HepG2 (cell line): ENCODE data around the gene BOLL. TPM values are rescaled to one million over a fixed set of nuclear protein-coding genes. Genes with fewer than 3 reads are reported as not detected.

Experiments used
- CHD4 ChIP-seq: fragments of 200-600 bp; sonication (generic); IDR thresholded peaks from 2 replicates; pipeline ENCODE4 v1.7.0; 2017; ENCODE audit warnings: mild to moderate bottlenecking, low read length, borderline replicate concordance
- EP300 ChIP-seq, 3 experiments: sonication (generic) in 1 of 3; formaldehyde crosslinking in 1 of 3; IDR thresholded peaks; 2 replicates each; pipeline versions ENCODE4 v1.5.1 to v1.6.1; 2011 to 2020; ENCODE audit warnings: low read depth in 2 of 3, low read length in 2 of 3, borderline replicate concordance in 1 of 3, improper control_type of control experiment in 1 of 3, mild to moderate bottlenecking in 1 of 3, missing genetic modification reagents in 1 of 3, moderate library complexity in 1 of 3
- HMG20A ChIP-seq: IDR thresholded peaks from 2 replicates; pipeline ENCODE4 v1.6.1; 2016; ENCODE audit warnings: borderline replicate concordance
- IRF2 ChIP-seq: IDR thresholded peaks from 2 replicates; pipeline ENCODE4 v1.6.1; 2018; ENCODE audit warnings: missing genetic modification reagents, missing compliant biosample characterization
- MAFK ChIP-seq, 2 experiments: IDR thresholded peaks in 1 of 2; conservative IDR thresholded peaks in 1 of 2; 2 replicates each; pipeline ENCODE4 v1.6.1; 2011; ENCODE audit warnings: improper control_type of control experiment in 2 of 2, low read length in 2 of 2
- SALL2 ChIP-seq: sonication (generic); formaldehyde crosslinking; IDR thresholded peaks from 2 replicates; pipeline ENCODE4 v1.8.1; 2023; ENCODE audit warnings: mild to moderate bottlenecking, missing genetic modification reagents, inconsistent platforms
- ZNF20 ChIP-seq: sonication (generic); formaldehyde crosslinking; IDR thresholded peaks from 2 replicates; pipeline ENCODE4 v1.4.0; 2020; ENCODE audit warnings: mild to moderate bottlenecking, moderate library complexity, missing genetic modification reagents
- ZNF207 ChIP-seq: fragments of 450-650 bp; IDR thresholded peaks from 2 replicates; pipeline ENCODE4 v1.6.1; 2016; ENCODE audit warnings: antibody characterized with exemption, borderline replicate concordance
- ZNF256 ChIP-seq: sonication (generic); formaldehyde crosslinking; conservative IDR thresholded peaks from 2 replicates; pipeline ENCODE4 v1.4.0; 2020; ENCODE audit warnings: missing genetic modification reagents
- ZNF510 ChIP-seq: sonication (generic); formaldehyde crosslinking; IDR thresholded peaks from 2 replicates; pipeline ENCODE4 v1.4.0; 2020; ENCODE audit warnings: low read depth, mild to moderate bottlenecking, missing genetic modification reagents
- ZNF530 ChIP-seq: sonication (generic); formaldehyde crosslinking; IDR thresholded peaks from 2 replicates; pipeline ENCODE4 v1.5.0; 2020; ENCODE audit warnings: low read depth, mild to moderate bottlenecking, missing genetic modification reagents
- ZNF570 ChIP-seq: sonication (generic); formaldehyde crosslinking; IDR thresholded peaks from 2 replicates; pipeline ENCODE4 v1.4.0; 2020; ENCODE audit warnings: mild to moderate bottlenecking, missing genetic modification reagents, borderline replicate concordance
- ZNF761 ChIP-seq: sonication (generic); formaldehyde crosslinking; conservative IDR thresholded peaks from 2 replicates; pipeline ENCODE4 v1.4.0; 2020; ENCODE audit warnings: mild to moderate bottlenecking, missing genetic modification reagents
- polyA plus RNA-seq, 8 experiments: library from polyadenylated mRNA; depleted of rRNA in 3 of 8; stranded (reverse) in 7 of 8; unstranded in 1 of 8; fragments of >200 nt; fragmentation: Illumina TruSeq in 4 of 8; extraction: Trizol in 4 of 8; gene quantifications; 2 replicates each; pipeline versions ENCODE4 v1.2.1 to v1.2.3, GENCODE V29; 2011 to 2016; ENCODE audit warnings: low read depth in 4 of 8, missing spikeins in 1 of 8, mixed read lengths in 1 of 8; ENCODE audit not compliant: insufficient read depth in 1 of 8
- total RNA-seq, 5 experiments: library from RNA; depleted of rRNA; stranded (reverse); fragments of >200 nt; fragmentation: Illumina TruSeq; extraction: Trizol; gene quantifications; 2 replicates each; pipeline ENCODE4 v1.2.3, GENCODE V29; 2016; ENCODE audit warnings: low read depth in 1 of 5
- TF ChIP-seq, protein P1 (sequence below): sonication (generic); formaldehyde crosslinking; IDR thresholded peaks from 2 replicates; pipeline ENCODE4 v1.8.0; 2022; ENCODE audit warnings: missing genetic modification reagents, mild to moderate bottlenecking, moderate library complexity, borderline replicate concordance
- TF ChIP-seq, protein P2 (sequence below): sonication (generic); formaldehyde crosslinking; conservative IDR thresholded peaks from 2 replicates; pipeline ENCODE4 v1.8.1; 2023; ENCODE audit warnings: missing genetic modification reagents
- TF ChIP-seq, protein P3 (sequence below): sonication (generic); formaldehyde crosslinking; IDR thresholded peaks from 2 replicates; pipeline ENCODE4 v1.4.0; 2020; ENCODE audit warnings: missing genetic modification reagents, borderline replicate concordance
- TF ChIP-seq, protein P4 (sequence below): IDR thresholded peaks from 2 replicates; pipeline ENCODE4 v1.6.1; 2016; ENCODE audit warnings: low read depth, control low read depth
- TF ChIP-seq, protein P5 (sequence below): sonication (generic); formaldehyde crosslinking; IDR thresholded peaks from 2 replicates; pipeline ENCODE4 v1.5.1; 2020; ENCODE audit warnings: missing genetic modification reagents, mild to moderate bottlenecking, borderline replicate concordance

The BOLL gene
- total and polyA plus RNA-seq, 2 of the 13 experiments (the other 11 are each of a cell fraction or from before 2014, with no cell fraction given) = not detected

DNA sequence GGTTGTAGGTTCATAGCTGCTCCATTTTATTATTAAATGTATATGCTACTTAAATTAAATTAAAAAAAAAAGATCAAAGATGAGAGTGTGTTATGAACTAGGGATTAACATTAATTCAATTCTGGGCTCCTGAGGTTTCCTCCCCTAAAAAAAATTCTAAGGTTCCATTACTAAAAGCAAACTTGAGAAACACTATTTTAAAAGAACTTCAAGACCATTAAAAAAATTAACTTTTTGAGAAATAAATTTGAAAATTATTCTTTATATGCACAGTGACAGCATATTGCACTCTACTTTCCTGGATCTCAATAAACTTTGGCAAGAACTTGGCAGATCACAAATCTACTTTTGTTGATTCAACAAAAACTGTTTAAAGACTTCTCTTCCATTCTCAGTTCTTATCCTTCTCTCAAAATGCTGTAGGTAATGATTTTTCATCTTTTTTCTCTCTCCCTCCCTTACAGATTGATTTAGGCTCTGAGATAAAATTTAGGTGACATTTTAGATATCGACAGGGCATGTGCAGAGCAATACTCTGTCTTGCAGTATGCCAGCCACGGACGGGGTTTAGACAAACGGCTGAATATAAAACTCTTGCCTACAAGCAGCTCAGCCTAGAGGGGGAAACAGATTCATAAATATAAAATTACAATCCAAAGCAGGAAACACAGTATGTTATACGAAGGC is 80.5 kb downstream of the BOLL start (continued):
- TF ChIP-seq ZNF207 (no peak), ZNF530 (CRISPR knock-in tag) (no peak), ZNF256 (no peak), HMG20A (CRISPR knock-in tag) (0 out of 2 replicates have a peak, but pooled peaks have one; percentile 12), ZNF20 (CRISPR knock-in tag) (no peak), IRF2 (CRISPR knock-in tag) (no peak), SALL2 (CRISPR knock-in tag) (no peak), EP300 (IDR thresholded peaks at IDR 0.05; ENCODE audit: low read depth in 2 of 2, low read length in 2 of 2) (no peak), EP300 (CRISPR knock-in tag; IDR thresholded peaks at IDR 0.05; ENCODE audit: borderline replicate concordance) (no peak), ZNF510 (CRISPR knock-in tag) (peak; percentile 67; the same call in 1 of the 2 replicates), ZNF570 (CRISPR knock-in tag) (no peak), CHD4 (0 out of 2 replicates have a peak, but pooled peaks have one; percentile 50), ZNF761 (0 out of 2 replicates have a peak, but pooled peaks have one; percentile 10), MAFK (conservative IDR thresholded peaks at IDR 0.05 in 1 of 2, IDR thresholded peaks at IDR 0.05 in 1 of 2; ENCODE audit: low read length in 2 of 2) (peak; percentile 20 to 26; a peak in 2 of 4 replicates)
- TF ChIP-seq, protein P1, sequence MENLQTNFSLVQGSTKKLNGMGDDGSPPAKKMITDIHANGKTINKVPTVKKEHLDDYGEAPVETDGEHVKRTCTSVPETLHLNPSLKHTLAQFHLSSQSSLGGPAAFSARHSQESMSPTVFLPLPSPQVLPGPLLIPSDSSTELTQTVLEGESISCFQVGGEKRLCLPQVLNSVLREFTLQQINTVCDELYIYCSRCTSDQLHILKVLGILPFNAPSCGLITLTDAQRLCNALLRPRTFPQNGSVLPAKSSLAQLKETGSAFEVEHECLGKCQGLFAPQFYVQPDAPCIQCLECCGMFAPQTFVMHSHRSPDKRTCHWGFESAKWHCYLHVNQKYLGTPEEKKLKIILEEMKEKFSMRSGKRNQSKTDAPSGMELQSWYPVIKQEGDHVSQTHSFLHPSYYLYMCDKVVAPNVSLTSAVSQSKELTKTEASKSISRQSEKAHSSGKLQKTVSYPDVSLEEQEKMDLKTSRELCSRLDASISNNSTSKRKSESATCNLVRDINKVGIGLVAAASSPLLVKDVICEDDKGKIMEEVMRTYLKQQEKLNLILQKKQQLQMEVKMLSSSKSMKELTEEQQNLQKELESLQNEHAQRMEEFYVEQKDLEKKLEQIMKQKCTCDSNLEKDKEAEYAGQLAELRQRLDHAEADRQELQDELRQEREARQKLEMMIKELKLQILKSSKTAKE = no peak
- TF ChIP-seq, protein P2, sequence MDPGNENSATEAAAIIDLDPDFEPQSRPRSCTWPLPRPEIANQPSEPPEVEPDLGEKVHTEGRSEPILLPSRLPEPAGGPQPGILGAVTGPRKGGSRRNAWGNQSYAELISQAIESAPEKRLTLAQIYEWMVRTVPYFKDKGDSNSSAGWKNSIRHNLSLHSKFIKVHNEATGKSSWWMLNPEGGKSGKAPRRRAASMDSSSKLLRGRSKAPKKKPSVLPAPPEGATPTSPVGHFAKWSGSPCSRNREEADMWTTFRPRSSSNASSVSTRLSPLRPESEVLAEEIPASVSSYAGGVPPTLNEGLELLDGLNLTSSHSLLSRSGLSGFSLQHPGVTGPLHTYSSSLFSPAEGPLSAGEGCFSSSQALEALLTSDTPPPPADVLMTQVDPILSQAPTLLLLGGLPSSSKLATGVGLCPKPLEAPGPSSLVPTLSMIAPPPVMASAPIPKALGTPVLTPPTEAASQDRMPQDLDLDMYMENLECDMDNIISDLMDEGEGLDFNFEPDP = 0 out of 2 replicates have a peak, but pooled peaks have one; percentile 83
- TF ChIP-seq, protein P3, sequence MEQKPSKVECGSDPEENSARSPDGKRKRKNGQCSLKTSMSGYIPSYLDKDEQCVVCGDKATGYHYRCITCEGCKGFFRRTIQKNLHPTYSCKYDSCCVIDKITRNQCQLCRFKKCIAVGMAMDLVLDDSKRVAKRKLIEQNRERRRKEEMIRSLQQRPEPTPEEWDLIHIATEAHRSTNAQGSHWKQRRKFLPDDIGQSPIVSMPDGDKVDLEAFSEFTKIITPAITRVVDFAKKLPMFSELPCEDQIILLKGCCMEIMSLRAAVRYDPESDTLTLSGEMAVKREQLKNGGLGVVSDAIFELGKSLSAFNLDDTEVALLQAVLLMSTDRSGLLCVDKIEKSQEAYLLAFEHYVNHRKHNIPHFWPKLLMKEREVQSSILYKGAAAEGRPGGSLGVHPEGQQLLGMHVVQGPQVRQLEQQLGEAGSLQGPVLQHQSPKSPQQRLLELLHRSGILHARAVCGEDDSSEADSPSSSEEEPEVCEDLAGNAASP (CRISPR knock-in tag) = 0 out of 2 replicates have a peak, but pooled peaks have one; percentile 2
- TF ChIP-seq, protein P4, sequence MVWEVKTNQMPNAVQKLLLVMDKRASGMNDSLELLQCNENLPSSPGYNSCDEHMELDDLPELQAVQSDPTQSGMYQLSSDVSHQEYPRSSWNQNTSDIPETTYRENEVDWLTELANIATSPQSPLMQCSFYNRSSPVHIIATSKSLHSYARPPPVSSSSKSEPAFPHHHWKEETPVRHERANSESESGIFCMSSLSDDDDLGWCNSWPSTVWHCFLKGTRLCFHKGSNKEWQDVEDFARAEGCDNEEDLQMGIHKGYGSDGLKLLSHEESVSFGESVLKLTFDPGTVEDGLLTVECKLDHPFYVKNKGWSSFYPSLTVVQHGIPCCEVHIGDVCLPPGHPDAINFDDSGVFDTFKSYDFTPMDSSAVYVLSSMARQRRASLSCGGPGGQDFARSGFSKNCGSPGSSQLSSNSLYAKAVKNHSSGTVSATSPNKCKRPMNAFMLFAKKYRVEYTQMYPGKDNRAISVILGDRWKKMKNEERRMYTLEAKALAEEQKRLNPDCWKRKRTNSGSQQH (CRISPR knock-in tag) = no peak
- TF ChIP-seq, protein P5, sequence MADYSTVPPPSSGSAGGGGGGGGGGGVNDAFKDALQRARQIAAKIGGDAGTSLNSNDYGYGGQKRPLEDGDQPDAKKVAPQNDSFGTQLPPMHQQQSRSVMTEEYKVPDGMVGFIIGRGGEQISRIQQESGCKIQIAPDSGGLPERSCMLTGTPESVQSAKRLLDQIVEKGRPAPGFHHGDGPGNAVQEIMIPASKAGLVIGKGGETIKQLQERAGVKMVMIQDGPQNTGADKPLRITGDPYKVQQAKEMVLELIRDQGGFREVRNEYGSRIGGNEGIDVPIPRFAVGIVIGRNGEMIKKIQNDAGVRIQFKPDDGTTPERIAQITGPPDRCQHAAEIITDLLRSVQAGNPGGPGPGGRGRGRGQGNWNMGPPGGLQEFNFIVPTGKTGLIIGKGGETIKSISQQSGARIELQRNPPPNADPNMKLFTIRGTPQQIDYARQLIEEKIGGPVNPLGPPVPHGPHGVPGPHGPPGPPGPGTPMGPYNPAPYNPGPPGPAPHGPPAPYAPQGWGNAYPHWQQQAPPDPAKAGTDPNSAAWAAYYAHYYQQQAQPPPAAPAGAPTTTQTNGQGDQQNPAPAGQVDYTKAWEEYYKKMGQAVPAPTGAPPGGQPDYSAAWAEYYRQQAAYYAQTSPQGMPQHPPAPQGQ (CRISPR knock-in tag) = no peak
